DMS53 (cell line): ENCODE measurements around the gene BSN.
"Not testable (repeated sequence)": the region's sequence is repeated elsewhere in the genome, so short reads cannot be mapped to it uniquely, and the experiment has no call there.

Experiments used
- DNase-seq: peaks from one replicate; lab custom pipeline; 2025; lab: John Stamatoyannopoulos, UW

BSN gene

DNA sequence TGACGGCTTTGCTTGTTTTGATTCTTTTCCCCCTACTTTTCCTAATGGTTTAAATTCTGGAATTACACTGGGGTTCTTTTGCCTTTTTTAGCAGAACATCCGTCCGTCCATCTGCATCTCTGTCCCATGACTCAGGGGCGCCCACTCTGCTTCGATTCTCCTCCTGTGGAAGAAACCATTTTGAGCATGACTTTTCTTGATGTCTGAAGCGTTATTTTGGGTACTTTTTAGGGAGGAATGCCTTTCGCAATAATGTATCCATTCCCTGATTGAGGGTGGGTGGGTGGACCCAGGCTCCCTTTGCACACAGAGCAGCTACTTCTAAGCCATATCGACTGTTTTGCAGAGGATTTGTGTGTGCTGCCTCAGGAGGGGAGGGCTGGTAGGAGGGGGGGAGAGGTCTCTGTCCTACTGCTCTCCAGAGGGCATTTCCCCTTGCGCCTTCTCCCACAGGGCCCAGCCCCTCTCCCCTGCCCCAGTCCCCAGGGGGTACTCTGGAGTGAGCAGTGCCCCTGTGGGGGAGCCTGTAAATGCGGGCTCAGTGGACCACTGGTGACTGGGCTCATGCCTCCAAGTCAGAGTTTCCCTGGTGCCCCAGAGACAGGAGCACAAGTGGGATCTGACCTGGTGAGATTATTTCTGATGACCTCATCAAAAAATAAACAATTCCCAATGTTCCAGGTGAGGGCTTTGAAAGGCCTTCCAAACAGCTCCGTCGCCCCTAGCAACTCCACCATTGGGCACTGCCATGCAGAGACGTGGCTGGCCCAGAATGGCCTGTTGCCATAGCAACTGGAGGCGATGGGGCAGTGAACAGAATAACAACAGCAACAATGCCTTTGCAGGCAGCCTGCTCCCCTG, 19.5 kb upstream of the BSN start:
- peak; percentile 95 for DNase-seq

DNA sequence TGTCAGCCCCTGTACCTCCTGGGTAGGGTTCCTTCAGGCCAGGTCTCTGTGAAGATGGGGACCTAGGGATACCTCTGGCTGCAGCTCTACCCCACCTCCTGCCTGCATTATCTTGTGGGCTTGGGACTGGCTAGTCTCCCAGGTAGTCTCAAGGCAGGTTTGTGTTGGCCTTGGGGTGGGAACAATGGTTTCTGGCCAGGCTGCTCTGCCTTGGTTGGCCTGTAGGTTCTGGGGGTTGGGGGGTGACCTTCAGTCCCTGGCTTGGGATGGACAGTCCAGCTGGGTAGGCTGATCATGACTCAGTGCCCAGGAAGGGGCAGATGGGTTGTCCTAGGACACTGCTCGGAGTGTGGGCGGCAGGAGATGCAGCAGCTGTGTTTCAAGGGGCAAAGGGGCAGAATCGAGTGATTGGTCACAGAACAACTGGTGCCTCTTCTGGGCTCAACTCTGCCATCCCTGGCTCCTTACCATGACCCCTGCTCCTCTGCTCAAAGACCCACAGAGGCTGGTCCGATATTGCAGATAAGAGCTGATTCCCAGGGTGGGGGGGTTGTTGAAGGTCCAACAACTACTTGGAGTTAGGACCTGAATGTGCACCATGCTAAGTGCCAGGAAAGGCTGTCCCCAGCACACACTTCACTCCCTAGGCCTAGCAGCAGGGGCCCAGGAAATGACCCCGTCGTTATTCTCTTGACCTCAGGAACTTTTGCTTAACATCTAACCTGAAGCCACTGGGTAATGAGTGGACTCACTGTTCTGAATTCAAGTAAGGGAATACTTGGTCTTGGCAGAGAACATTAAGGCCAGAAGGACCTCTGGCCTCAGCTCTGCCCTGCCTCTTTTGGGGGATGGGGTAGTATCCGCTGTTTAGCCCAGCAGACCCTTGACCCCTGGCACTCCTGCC, 18.1 kb upstream of the BSN start:
- no peak for DNase-seq

GRCh38 chr3:49536875-49537533, 17.3 kb upstream of the BSN start:
- DNase-seq = no peak

- peak; percentile 91 for DNase-seq
Observed at GRCh38 chr3:49539659-49540560, 14.4 kb upstream of the BSN start.

GRCh38 chr3:49552087-49552486, 2.2 kb upstream of the BSN start:
- DNase-seq = no peak

DNA sequence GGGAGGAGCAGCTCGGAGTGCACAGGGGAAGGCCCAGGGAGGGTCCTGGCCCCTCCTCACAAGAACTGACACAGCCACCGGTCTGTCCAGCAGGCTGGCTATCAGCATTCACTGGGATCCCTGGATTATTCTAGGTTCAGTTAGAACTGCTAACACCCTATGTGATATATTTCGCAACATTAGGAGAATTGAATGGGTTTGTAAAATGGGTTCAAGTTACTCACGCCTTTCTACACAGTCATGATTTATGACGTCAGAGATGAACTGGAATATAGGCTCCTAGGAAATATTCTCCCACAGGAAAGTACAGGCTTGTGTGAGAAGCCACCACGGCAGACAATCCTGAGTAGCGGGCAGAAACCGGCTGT, 969 bp upstream of the BSN start:
- peak; percentile 47 for DNase-seq

- DNase-seq = peak; percentile 56
Observed at GRCh38 chr3:49554633-49555265, 472 bp downstream of the BSN start.

DNA sequence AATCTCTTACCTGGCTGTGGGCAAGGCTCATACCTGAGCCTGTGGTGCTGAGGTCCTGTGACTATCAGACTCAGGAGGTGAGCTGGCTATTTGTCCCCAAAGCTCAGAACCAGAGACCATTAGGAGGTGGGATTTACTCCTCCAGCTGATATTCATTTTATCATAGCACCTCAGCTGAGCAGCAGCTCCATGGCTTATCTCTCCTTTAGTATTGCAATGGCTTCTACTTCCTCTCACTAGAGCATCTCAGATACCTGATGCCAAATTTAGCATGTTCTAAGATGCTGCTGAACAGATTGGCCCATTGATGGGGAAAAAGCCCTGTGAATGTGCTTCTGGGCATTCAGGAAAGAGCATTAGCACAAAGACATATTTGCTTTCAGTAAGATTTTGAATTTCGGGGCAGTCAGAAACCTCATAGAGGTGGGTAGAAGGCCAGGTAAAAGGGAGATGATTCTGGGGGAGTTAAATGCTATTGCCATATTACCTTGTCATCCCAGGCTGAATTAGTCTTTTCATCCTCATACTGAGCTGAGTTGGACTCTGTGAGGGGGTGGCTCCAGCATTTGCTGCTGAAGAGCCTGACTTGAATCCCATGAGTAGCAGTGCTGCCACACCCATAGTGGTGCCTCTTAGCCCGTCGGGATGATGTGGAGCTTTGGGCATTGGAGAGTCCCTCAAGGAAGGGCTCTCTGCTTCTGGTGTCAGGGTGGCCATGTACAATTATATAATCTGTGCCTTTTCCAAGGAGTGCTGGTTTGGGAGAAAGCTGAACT, 2.4 kb downstream of the BSN start:
- no peak for DNase-seq

- no peak for DNase-seq
Observed at GRCh38 chr3:49563040-49563578, 8.8 kb downstream of the BSN start.

DNA sequence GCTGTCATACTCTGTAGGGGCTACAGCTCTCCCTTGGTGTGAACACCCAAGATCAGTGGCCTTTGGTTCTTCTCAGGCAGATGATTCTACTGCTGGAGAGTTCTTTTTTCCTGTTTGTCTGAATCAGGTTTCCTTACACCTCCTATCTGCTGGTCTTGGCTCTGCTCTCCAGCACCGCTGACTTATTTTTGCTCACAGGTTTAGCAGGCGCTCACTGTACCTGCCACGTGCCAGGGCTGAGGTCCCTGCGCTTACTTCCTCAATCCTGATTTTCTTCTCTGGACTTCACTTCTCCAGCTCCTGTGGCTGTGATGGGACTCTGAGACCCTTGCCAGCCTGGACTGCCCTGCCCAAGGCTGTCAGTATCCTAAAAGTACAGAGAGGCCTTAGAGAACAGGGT, 9.5 kb downstream of the BSN start:
- DNase-seq = no peak

DNA sequence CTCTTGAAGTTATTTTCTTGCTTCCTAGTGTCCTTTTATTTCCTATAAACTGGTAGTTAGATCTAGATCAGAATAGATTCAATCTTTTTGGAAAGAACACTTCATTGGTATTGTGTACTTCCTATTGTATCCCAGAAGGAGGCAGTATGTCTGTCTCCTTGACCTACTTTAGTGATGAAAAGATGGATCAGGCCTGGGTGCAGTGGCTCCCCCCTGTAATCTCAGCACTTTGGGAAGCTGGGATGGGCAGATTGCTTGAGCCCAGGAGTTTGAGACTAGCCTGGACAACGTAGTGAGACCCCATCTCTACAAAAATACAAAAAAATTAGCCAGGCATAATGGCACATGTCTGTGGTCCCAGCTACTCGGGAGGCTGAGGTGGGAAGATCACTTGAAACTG, 12.0 kb downstream of the BSN start:
- no peak for DNase-seq

DNA sequence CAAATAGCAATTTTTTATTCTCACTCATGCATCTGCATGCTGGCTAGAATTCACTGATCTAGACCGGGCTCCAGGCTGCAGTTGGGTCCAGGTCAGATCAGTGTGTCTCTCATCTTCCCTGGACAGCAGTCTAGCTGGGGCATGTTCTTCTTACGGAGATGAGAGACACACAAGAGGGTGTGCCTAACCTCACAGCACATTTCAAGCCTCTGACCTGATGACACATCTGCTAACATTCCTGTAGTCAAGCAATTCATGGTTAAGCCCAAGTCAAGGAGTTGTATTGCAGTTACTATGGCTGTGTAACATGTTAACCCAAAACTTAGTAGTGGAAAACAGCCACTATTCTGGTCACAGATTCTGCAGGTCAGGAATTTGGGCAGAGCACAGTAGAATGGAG, 13.1 kb downstream of the BSN start:
- no peak for DNase-seq

DNA sequence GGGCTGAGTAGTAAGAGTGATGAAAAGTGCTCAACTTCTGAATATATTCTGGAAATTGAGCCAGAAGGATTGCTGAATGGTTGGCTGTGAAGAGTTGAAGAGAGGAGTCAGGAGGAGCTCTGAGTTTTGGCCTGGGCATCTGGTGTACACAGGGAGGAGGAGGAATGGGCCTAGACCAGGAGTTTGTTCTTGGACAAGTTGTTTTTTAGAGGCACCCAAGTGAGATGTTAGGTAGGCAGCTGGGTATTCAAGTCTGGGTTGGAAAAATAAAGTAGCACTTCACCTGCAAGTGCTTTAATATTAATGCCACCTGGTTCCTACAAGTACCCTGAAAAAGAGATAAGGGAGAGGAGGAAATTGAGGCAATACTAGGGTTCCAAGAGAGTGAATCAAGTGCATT, 14.7 kb downstream of the BSN start:
- DNase-seq = no peak

DNA sequence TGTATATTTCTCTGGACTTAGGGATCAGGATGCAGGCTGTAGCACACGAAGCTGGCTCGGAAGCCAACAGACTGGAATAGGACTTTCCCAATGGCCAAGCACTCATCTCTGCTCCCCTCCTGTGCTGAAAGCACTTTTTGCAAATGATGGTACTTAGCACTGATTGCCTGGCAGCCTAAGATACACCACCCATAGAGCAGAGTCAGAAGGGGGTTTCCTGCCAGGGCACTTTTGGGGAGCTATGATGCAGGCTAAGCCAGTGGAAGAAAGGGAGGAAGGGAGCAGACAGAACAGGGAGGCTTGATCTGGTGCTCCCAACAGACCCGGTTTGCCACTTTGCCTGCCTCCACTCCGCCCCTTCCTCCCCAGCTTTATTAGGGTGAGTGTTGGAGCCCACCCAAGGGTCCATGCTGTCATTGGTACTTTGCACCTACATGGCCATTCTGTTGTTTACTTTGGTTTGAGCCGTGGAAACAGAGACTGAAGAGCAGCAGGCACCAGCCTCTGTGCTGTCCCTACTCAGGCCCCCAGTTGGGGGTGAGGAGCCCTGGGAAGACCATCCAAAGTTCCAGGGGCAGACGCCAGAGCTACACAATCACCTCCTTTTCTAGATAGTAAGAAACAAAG, 15.9 kb downstream of the BSN start:
- no peak for DNase-seq

DNA sequence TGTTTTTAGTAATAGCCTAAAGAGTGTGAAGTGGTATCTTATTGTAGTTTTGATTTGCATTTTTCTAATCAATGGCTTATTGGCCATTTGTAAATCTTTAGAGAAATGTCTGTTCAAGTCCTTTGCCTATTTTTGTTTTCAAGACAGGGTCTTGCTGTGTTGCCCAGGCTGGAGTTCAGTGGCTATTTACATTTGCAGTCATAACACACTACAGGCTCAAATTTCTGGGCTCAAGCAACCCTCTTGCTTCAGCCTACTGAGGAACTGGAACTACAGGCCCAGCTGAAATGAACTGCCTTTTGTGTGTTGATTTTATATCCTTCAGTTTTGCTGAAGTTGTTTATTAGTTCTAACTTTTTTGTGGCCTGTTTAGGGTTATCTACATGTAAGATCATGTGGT, 27.9 kb downstream of the BSN start:
- DNase-seq = no peak

GRCh38 chr3:49585261-49585755, 31.0 kb downstream of the BSN start:
- DNase-seq = not testable (repeated sequence)

GRCh38 chr3:49591615-49592014, 37.3 kb downstream of the BSN start:
- no peak for DNase-seq

DNA sequence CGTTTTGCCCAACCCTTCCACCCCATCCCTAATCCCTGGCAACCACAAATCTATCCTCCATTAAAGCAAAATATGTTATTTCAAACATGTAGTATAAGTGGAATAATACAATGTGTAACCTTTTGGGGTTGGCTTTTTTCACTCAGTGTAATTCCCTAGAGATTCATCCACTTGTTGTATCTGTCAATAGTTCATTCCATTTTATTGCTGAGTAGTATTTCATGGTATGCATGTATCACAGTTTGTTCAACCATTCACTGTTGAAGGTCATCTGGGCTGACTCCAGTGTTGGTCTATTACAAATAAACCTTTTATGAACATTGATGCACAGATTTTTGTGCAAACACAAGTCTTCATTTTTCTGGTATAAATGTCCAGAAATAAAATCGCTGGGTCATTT, 38.8 kb downstream of the BSN start:
- no peak for DNase-seq

- DNase-seq = no peak
Observed at GRCh38 chr3:49600781-49601180, 46.5 kb downstream of the BSN start.
